Fibroblast of peridontal ligament (primary cell): ENCODE results near the gene RAB2B.
A peak's percentile ranks its signal among the peaks of the same experiment; 100 is the strongest.
"Not testable (repeated sequence)": the region's sequence is repeated elsewhere in the genome, so short reads cannot be mapped to it uniquely, and the experiment has no call there.

Source experiments
- DNase-seq: peaks from one replicate; pipeline ENCODE4 v3.0.0-alpha.2; 2010; ENCODE audit errors: extremely low read depth

Gene RAB2B

GRCh38 chr14:21494902-21495762, 18.4 kb upstream of the RAB2B start:
- peak; percentile 52 for DNase-seq

GRCh38 chr14:21486640-21487087, 9.9 kb upstream of the RAB2B start:
- DNase-seq = peak; percentile 82

GRCh38 chr14:21476523-21476924, 235 bp downstream of the RAB2B start:
- DNase-seq = no peak

GRCh38 chr14:21475767-21476522, 814 bp downstream of the RAB2B start:
- DNase-seq = peak; percentile 15

- peak; percentile 99 for DNase-seq
Measured at GRCh38 chr14:21467616-21468015, 9.1 kb downstream of the RAB2B start.

- peak; percentile 100 for DNase-seq
Measured at GRCh38 chr14:21455912-21456667, 20.7 kb downstream of the RAB2B start, which contains the start of gene CHD8. TSS of gene CHD8 (minus strand) at chr14:21456123. CDS start at chr14:21431643, 24,480 bp downstream.

GRCh38 chr14:21455592-21455911, 21.2 kb downstream of the RAB2B start:
- peak; percentile 23 for DNase-seq

- peak; percentile 19 for DNase-seq
Measured at GRCh38 chr14:21454843-21455544, 21.8 kb downstream of the RAB2B start.

- no peak for DNase-seq
Measured at GRCh38 chr14:21449899-21450216, 26.9 kb downstream of the RAB2B start.

GRCh38 chr14:21442657-21443056, 34.1 kb downstream of the RAB2B start:
- not testable (repeated sequence) for DNase-seq

- DNase-seq = no peak
Measured at GRCh38 chr14:21440859-21441258, 35.9 kb downstream of the RAB2B start.

- peak; percentile 99 for DNase-seq
Measured at GRCh38 chr14:21437063-21437901, 39.5 kb downstream of the RAB2B start.

- no peak for DNase-seq
Measured at GRCh38 chr14:21436567-21437062, 40.1 kb downstream of the RAB2B start.

- no peak for DNase-seq
Measured at GRCh38 chr14:21431126-21431525, 45.6 kb downstream of the RAB2B start.

GRCh38 chr14:21428930-21429329, 47.8 kb downstream of the RAB2B start:
- peak; percentile 8 for DNase-seq

GRCh38 chr14:21426692-21427091, 50.1 kb downstream of the RAB2B start:
- DNase-seq = no peak

- no peak for DNase-seq
Measured at GRCh38 chr14:21419528-21419927, 57.2 kb downstream of the RAB2B start.

GRCh38 chr14:21415329-21415728, 61.4 kb downstream of the RAB2B start:
- no peak for DNase-seq

GRCh38 chr14:21414137-21414631, 62.6 kb downstream of the RAB2B start:
- DNase-seq = no peak
